PFSK-1 (cell line): Measurements from ENCODE around the gene UBXN7.

Source experiments
- FOXP2 ChIP-seq: optimal IDR thresholded peaks from 2 replicates; pipeline ENCODE3; 2011; ENCODE audit warnings: borderline replicate concordance, control low read depth, inconsistent platforms; ENCODE audit not compliant: insufficient read depth; ENCODE audit errors: extremely low read length, extremely low read depth
- POLR2AphosphoS5 ChIP-seq: IDR thresholded peaks from 2 replicates; pipeline ENCODE4 v1.6.1; 2012; ENCODE audit warnings: low read depth, mild to moderate bottlenecking, control low read depth, low read length, moderate library complexity
- REST ChIP-seq, 2 experiments: IDR thresholded peaks; 2 replicates each; pipeline versions ENCODE4 v1.6.1 to v1.8.0; 2011 to 2012; ENCODE audit warnings: low read depth in 2 of 2, low read length in 2 of 2, control low read depth in 1 of 2, inconsistent platforms in 1 of 2, mild to moderate bottlenecking in 1 of 2, moderate library complexity in 1 of 2; ENCODE audit not compliant: insufficient read depth in 1 of 2
- TAF1 ChIP-seq: IDR thresholded peaks from 2 replicates; pipeline ENCODE4 v1.6.1; 2012; ENCODE audit warnings: low read length, control low read depth, borderline replicate concordance; ENCODE audit not compliant: insufficient read depth

GRCh38 chr3:196351541-196351940 lies 80.7 kb downstream of the UBXN7 start:
- TF ChIP-seq REST (IDR thresholded peaks at IDR 0.05; ENCODE audit: insufficient read depth in 1 of 2, low read depth in 2 of 2, low read length in 2 of 2) (no peak), POLR2AphosphoS5 (no peak), FOXP2 (no peak), TAF1 (no peak)
